ENCODE measurements around the gene CELA1. TPM values are rescaled to one million over a fixed set of nuclear protein-coding genes. Genes with fewer than 3 reads are reported as not detected.
A peak's percentile ranks its signal among the peaks of the same experiment; 100 is the strongest.

CELA1 gene
- total and polyA plus RNA-seq, 10 of the 15 experiments (the other 5 are each of a cell fraction or from before 2014, with no cell fraction given), result not detected

- no peak for TF ChIP-seq IRF4 (IDR thresholded peaks at IDR 0.05; ENCODE audit: low read depth, low read length)
These were observed 35.1 kb downstream of the CELA1 start (continued) for GRCh38 chr12:51311389-51311788.

- SMC1A ChIA-PET (ENCODE audit: uncharacterized antibody, unreplicated experiment), result interaction anchor here (0.6 to 2.2 kb wide), 6 partner anchors 12 to 486 kb away, joined by 3 to 14 read pairs (median 3); no protein-coding TSS in a partner anchor
- no peaks in the 10 kb centered on the region for H3K9me3 ChIP-seq (replicated peaks; ENCODE audit: control insufficient read depth, insufficient read depth, low read length)
- peaks cover 11% of the 10 kb centered on the region for H3K4me1 ChIP-seq (ENCODE audit: control insufficient read depth, insufficient read depth, low read length)
- FAIRE-seq (peak; percentile 35), DNase-seq (ENCODE audit: low read depth, low spot score) (no peak), ATAC-seq (no peak)
- POLR2A ChIA-PET, result no interaction called here
- no peaks in the 10 kb centered on the region for H4K20me1 ChIP-seq (ENCODE audit: control insufficient read depth, insufficient read depth)
- RAD21 ChIA-PET (ENCODE audit: unreplicated experiment), result interaction anchor here (0.8 kb wide), 1 partner anchor 33 kb away, joined by 3 read pairs; no protein-coding TSS in a partner anchor
- no peaks in the 10 kb centered on the region for H3K79me2 ChIP-seq (ENCODE audit: control insufficient read depth, insufficient read depth, low read length)
- in situ Hi-C loops (cut with MboI) (no loop called here), intact Hi-C loops (cut with micrococcal nuclease; ENCODE audit: unreplicated experiment) (no loop called here)
- H3K4me3 ChIP-seq, result no peak overlapping the region
- TF ChIP-seq, protein P1, sequence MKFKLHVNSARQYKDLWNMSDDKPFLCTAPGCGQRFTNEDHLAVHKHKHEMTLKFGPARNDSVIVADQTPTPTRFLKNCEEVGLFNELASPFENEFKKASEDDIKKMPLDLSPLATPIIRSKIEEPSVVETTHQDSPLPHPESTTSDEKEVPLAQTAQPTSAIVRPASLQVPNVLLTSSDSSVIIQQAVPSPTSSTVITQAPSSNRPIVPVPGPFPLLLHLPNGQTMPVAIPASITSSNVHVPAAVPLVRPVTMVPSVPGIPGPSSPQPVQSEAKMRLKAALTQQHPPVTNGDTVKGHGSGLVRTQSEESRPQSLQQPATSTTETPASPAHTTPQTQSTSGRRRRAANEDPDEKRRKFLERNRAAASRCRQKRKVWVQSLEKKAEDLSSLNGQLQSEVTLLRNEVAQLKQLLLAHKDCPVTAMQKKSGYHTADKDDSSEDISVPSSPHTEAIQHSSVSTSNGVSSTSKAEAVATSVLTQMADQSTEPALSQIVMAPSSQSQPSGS (IDR thresholded peaks at IDR 0.05; ENCODE audit: low read length), result no peak
- TF ChIP-seq BCL11A (IDR thresholded peaks at IDR 0.05; ENCODE audit: low read depth, low read length) (no peak), EZH2 (IDR thresholded peaks at IDR 0.05; ENCODE audit: borderline replicate concordance, control insufficient read depth, low read depth, low read length) (no peak), ZNF592 (IDR thresholded peaks at IDR 0.05) (no peak)
- TF ChIP-seq, protein P2, sequence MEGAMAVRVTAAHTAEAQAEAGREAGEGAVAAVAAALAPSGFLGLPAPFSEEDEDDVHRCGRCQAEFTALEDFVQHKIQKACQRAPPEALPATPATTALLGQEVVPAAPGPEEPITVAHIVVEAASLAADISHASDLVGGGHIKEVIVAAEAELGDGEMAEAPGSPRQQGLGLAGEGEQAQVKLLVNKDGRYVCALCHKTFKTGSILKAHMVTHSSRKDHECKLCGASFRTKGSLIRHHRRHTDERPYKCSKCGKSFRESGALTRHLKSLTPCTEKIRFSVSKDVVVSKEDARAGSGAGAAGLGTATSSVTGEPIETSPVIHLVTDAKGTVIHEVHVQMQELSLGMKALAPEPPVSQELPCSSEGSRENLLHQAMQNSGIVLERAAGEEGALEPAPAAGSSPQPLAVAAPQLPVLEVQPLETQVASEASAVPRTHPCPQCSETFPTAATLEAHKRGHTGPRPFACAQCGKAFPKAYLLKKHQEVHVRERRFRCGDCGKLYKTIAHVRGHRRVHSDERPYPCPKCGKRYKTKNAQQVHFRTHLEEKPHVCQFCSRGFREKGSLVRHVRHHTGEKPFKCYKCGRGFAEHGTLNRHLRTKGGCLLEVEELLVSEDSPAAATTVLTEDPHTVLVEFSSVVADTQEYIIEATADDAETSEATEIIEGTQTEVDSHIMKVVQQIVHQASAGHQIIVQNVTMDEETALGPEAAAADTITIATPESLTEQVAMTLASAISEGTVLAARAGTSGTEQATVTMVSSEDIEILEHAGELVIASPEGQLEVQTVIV (IDR thresholded peaks at IDR 0.05; ENCODE audit: borderline replicate concordance, partially characterized antibody), result no peak
- H3K36me3 ChIP-seq (ENCODE audit: control insufficient read depth in 2 of 2, insufficient read depth in 2 of 2, low read length in 1 of 2), result peaks cover 0 to 6% of the 10 kb centered on the region in 2 experiments; a peak in 1 of 4 replicates
- no peak overlapping the region for H3K27ac ChIP-seq (ENCODE audit: control insufficient read depth, insufficient read depth)
- no peak overlapping the region for H2AFZ ChIP-seq (ENCODE audit: control insufficient read depth, low read depth, low read length)
- no peak overlapping the region for H3K4me2 ChIP-seq (ENCODE audit: control insufficient read depth, insufficient read depth)
- H3K9ac ChIP-seq (ENCODE audit: control insufficient read depth, insufficient read depth, low read length), result no peak overlapping the region
- WGBS (ENCODE audit: insufficient coverage, insufficient replicate concordance, low lambda C conversion rate, missing lambda C conversion rate), result 74% methylated on average over 6 of the region's 6 CpGs
- no peaks in the 10 kb centered on the region for H3K27me3 ChIP-seq (replicated peaks in 1 of 2; ENCODE audit: control insufficient read depth in 2 of 2, insufficient read depth in 2 of 2, low read length in 1 of 2)
- BruUV-seq (replicated peaks), result no TSS peak
- CTCF ChIA-PET, result interaction anchor here (0.7 to 3.2 kb wide), 2 partner anchors 33 to 43 kb away, joined by 3 to 15 read pairs; no protein-coding TSS in a partner anchor
These were observed 38.6 kb downstream of the CELA1 start for GRCh38 chr12:51307655-51308593.
